HepG2 (cell line): Measurements from ENCODE around the gene IL1A. TPM values are rescaled to one million over a fixed set of nuclear protein-coding genes. Genes with fewer than 3 reads are reported as not detected.

ENCODE experiments used
- ATAD3A ChIP-seq: sonication (generic); formaldehyde crosslinking; IDR thresholded peaks from 2 replicates; pipeline ENCODE4 v1.4.0; 2020; ENCODE audit warnings: missing genetic modification reagents
- BRF2 ChIP-seq: sonication (generic); formaldehyde crosslinking; IDR thresholded peaks from 2 replicates; pipeline ENCODE4 v1.8.1; 2022; ENCODE audit warnings: mild to moderate bottlenecking, missing genetic modification reagents
- HOXA7 ChIP-seq: sonication (generic); formaldehyde crosslinking; IDR thresholded peaks from 2 replicates; pipeline ENCODE4 v1.8.1; 2022; ENCODE audit warnings: mild to moderate bottlenecking, missing genetic modification reagents, moderate library complexity
- LRRFIP1 ChIP-seq: sonication (generic); formaldehyde crosslinking; conservative IDR thresholded peaks from 2 replicates; pipeline ENCODE4 v1.4.0; 2020; ENCODE audit warnings: missing genetic modification reagents
- MAFF ChIP-seq: IDR thresholded peaks from 2 replicates; pipeline ENCODE4 v1.6.1; 2011; ENCODE audit warnings: low read depth, low read length, improper control_type of control experiment
- PATZ1 ChIP-seq: sonication (generic); formaldehyde crosslinking; IDR thresholded peaks from 2 replicates; pipeline ENCODE4 v1.4.0; 2020; ENCODE audit warnings: missing genetic modification reagents
- STAG1 ChIP-seq: sonication (generic); formaldehyde crosslinking; IDR thresholded peaks from 2 replicates; pipeline ENCODE4 v1.4.0; 2020; ENCODE audit warnings: missing genetic modification reagents
- TEAD3 ChIP-seq: optimal IDR thresholded peaks from 2 replicates; pipeline ENCODE3; 2016; ENCODE audit warnings: borderline replicate concordance
- XBP1 ChIP-seq: sonication (generic); formaldehyde crosslinking; IDR thresholded peaks from 2 replicates; pipeline ENCODE4 v1.5.0; 2020; ENCODE audit warnings: missing genetic modification reagents
- XRCC5 ChIP-seq: fragments of 200-400 bp; formaldehyde crosslinking; optimal IDR thresholded peaks from 2 replicates; pipeline ENCODE3; 2017; ENCODE audit warnings: mild to moderate bottlenecking, low read length
- YY1 ChIP-seq: IDR thresholded peaks from 2 replicates; pipeline ENCODE4 v1.6.1; 2011; ENCODE audit warnings: low read length, low read depth, moderate library complexity, mild to moderate bottlenecking; ENCODE audit not compliant: insufficient read depth, insufficient replicate concordance
- ZBTB37 ChIP-seq: sonication (generic); formaldehyde crosslinking; IDR thresholded peaks from 2 replicates; pipeline ENCODE4 v1.4.0; 2020; ENCODE audit warnings: mild to moderate bottlenecking, missing genetic modification reagents
- ZNF670 ChIP-seq: sonication (generic); formaldehyde crosslinking; IDR thresholded peaks from 2 replicates; pipeline ENCODE4 v1.8.0; 2022; ENCODE audit warnings: mild to moderate bottlenecking, missing genetic modification reagents, borderline replicate concordance
- ZNF784 ChIP-seq: sonication (generic); formaldehyde crosslinking; IDR thresholded peaks from 2 replicates; pipeline ENCODE4 v1.5.1; 2020; ENCODE audit warnings: missing genetic modification reagents, mild to moderate bottlenecking, borderline replicate concordance
- ZSCAN12 ChIP-seq: sonication (generic); formaldehyde crosslinking; IDR thresholded peaks from 2 replicates; pipeline ENCODE4 v1.9.0; 2021; ENCODE audit warnings: mild to moderate bottlenecking, missing genetic modification reagents
- ZSCAN30 ChIP-seq: sonication (generic); formaldehyde crosslinking; IDR thresholded peaks from 2 replicates; pipeline ENCODE4 v1.5.0; 2020; ENCODE audit warnings: mild to moderate bottlenecking, missing genetic modification reagents
- polyA plus RNA-seq, 8 experiments: library from polyadenylated mRNA; depleted of rRNA in 3 of 8; stranded (reverse) in 7 of 8; unstranded in 1 of 8; fragments of >200 nt; fragmentation: Illumina TruSeq in 4 of 8; extraction: Trizol in 4 of 8; gene quantifications; 2 replicates each; pipeline versions ENCODE4 v1.2.1 to v1.2.3, GENCODE V29; 2011 to 2016; ENCODE audit warnings: low read depth in 4 of 8, missing spikeins in 1 of 8, mixed read lengths in 1 of 8; ENCODE audit not compliant: insufficient read depth in 1 of 8
- total RNA-seq, 5 experiments: library from RNA; depleted of rRNA; stranded (reverse); fragments of >200 nt; fragmentation: Illumina TruSeq; extraction: Trizol; gene quantifications; 2 replicates each; pipeline ENCODE4 v1.2.3, GENCODE V29; 2016; ENCODE audit warnings: low read depth in 1 of 5

IL1A gene
- total and polyA plus RNA-seq, 2 of the 13 experiments (the other 11 are each of a cell fraction or from before 2014, with no cell fraction given) = not detected

- TF ChIP-seq PATZ1 (CRISPR knock-in tag) = no peak
- TF ChIP-seq BRF2 = no peak
- no peak for TF ChIP-seq LRRFIP1 (CRISPR knock-in tag)
- no peak for TF ChIP-seq XBP1 (CRISPR knock-in tag)
- no peak for TF ChIP-seq ZBTB37 (CRISPR knock-in tag)
- peak; percentile 96 for TF ChIP-seq STAG1 (CRISPR knock-in tag)
- no peak for TF ChIP-seq HOXA7 (CRISPR knock-in tag)
- no peak for TF ChIP-seq MAFF
- peak; percentile 55 for TF ChIP-seq TEAD3 (CRISPR knock-in tag)
- no peak for TF ChIP-seq ATAD3A (CRISPR knock-in tag)
- TF ChIP-seq ZSCAN30 (CRISPR knock-in tag) = no peak
- TF ChIP-seq YY1 = peak; percentile 59
- peak; percentile 78 for TF ChIP-seq XRCC5
- no peak for TF ChIP-seq ZSCAN12
- TF ChIP-seq ZNF784 (CRISPR knock-in tag) = no peak
- 0 out of 2 replicates have a peak, but pooled peaks have one; percentile 28 for TF ChIP-seq ZNF670 (CRISPR knock-in tag)
Observed at GRCh38 chr2:112749755-112750559, 34.3 kb downstream of the IL1A start (continued).
